Effector memory CD8-positive, alpha-beta T cell (primary cell): Measurements from ENCODE around the gene DHRS12.

Experiments
- ATAC-seq: fragments of 150-1000 bp; cut with Tn5 transposase; replicated peaks from 2 replicates; pipeline ENCODE4 v1.10.0; 2021; ENCODE audit warnings: mild to moderate bottlenecking, moderate library complexity
- DNase-seq, 3 experiments: peaks; one replicate each; pipeline ENCODE4 v3.0.0; 2021
- H3K27ac Mint-ChIP-seq, 2 donors: one replicate each; pipeline ENCODE4 v1.8.0; 2022; ENCODE audit warnings: mild to moderate bottlenecking in 2 of 2, mixed read lengths in 2 of 2, moderate library complexity in 2 of 2
- H3K27me3 Mint-ChIP-seq, 2 donors: one replicate each; pipeline ENCODE4 v1.8.0; 2022; ENCODE audit warnings: mixed read lengths in 2 of 2
- H3K36me3 Mint-ChIP-seq: one replicate; pipeline ENCODE4 v1.8.0; 2022; ENCODE audit warnings: mild to moderate bottlenecking, moderate library complexity, mixed read lengths; ENCODE audit not compliant: insufficient read depth
- H3K4me1 Mint-ChIP-seq, 2 donors: one replicate each; pipeline ENCODE4 v1.8.0; 2022; ENCODE audit warnings: low read depth in 2 of 2, mixed read lengths in 2 of 2
- H3K4me3 Mint-ChIP-seq, 2 donors: one replicate each; pipeline ENCODE4 v1.8.0; 2022; ENCODE audit warnings: mild to moderate bottlenecking in 2 of 2, mixed read lengths in 2 of 2, moderate library complexity in 2 of 2
- H3K9me3 Mint-ChIP-seq, 2 donors: one replicate each; pipeline ENCODE4 v1.8.0; 2022; ENCODE audit warnings: mixed read lengths in 2 of 2

The DHRS12 gene

DNA sequence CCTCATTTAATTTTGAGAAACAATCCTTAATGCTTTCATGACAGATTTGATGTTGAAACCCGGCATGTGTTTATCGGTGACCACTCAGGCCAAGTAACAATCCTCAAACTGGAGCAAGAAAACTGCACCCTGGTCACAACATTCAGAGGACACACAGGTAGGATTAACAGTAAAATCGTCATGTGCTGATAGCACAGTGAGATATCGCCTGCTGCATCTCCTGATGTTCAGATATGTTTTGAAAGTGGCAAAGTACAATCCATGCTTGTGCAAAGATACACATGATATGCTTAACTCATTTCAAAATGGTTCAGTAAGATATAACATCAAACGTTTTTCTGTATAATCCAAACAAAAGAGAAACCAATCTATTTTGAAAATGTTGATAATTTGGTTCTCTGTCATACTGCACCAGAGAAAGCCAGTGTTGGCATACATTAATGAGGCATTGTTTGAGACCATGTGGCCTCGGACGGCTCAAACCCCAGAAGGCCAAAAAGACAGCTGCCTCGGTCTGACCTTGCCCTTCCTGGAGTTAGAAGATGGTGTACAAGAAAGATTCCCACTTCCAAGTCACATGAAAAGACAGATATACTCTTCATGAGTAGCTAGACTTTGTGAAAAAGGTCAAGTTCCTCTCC is 76.2 kb downstream of the DHRS12 start:
- Mint-ChIP-seq H3K36me3 (no peaks in the 10 kb centered on the region), H3K27me3 (no peaks in the 10 kb centered on the region), H3K4me1 (peaks cover 0 to 6% of the 10 kb centered on the region in 2 donors), H3K9me3 (no peaks in the 10 kb centered on the region), H3K27ac (no peak overlapping the region), H3K4me3 (no peak overlapping the region)
- DNase-seq (no peak), ATAC-seq (no peak)

- Mint-ChIP-seq H3K27me3 (no peaks in the 10 kb centered on the region), H3K4me3 (no peak overlapping the region), H3K27ac (no peak overlapping the region), H3K4me1 (peaks cover 0 to 3% of the 10 kb centered on the region in 2 donors), H3K36me3 (no peaks in the 10 kb centered on the region), H3K9me3 (no peaks in the 10 kb centered on the region)
- no peak for DNase-seq
- ATAC-seq = no peak
Measured at GRCh38 chr13:51726446-51727193, 77.3 kb downstream of the DHRS12 start.

- Mint-ChIP-seq H3K27me3 (no peaks in the 10 kb centered on the region), H3K36me3 (no peaks in the 10 kb centered on the region), H3K27ac (no peak overlapping the region), H3K4me1 (peaks cover 0 to 3% of the 10 kb centered on the region in 2 donors), H3K9me3 (no peaks in the 10 kb centered on the region), H3K4me3 (no peak overlapping the region)
- no peak for DNase-seq
- no peak for ATAC-seq
Measured at GRCh38 chr13:51724721-51725120, 79.2 kb downstream of the DHRS12 start.

DNA sequence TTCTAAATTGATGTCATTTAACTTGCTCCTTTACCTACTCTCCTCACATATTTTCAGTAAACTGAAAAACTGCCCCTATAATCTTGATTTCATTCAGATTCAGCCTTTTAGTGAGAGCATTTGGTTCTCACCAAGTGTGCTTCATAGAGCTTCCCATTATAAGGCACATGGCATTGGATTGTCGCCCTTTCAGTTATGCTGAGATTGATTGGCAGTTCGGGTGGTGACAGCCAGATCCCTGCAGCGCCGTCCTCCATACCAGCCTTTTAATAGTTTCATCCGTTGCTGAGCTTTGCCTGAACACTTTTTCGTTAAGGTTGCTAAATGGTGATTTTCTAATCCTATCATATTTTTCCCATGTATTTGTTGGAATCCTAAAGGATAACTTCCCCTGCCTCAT is 80.4 kb downstream of the DHRS12 start:
- Mint-ChIP-seq H3K27me3 (no peaks in the 10 kb centered on the region), H3K36me3 (no peaks in the 10 kb centered on the region), H3K4me3 (no peak overlapping the region), H3K4me1 (peaks cover 0 to 3% of the 10 kb centered on the region in 2 donors), H3K27ac (no peak overlapping the region), H3K9me3 (no peaks in the 10 kb centered on the region)
- ATAC-seq = no peak
- no peak for DNase-seq

GRCh38 chr13:51721496-51721895 is 82.5 kb downstream of the DHRS12 start:
- Mint-ChIP-seq H3K27me3 (no peaks in the 10 kb centered on the region), H3K36me3 (peaks cover 5% of the 10 kb centered on the region), H3K4me3 (no peak overlapping the region), H3K4me1 (no peaks in the 10 kb centered on the region), H3K27ac (peak overlapping the region in 1 of 2 donors; percentile 4), H3K9me3 (no peaks in the 10 kb centered on the region)
- ATAC-seq = no peak
- no peak for DNase-seq

DNA sequence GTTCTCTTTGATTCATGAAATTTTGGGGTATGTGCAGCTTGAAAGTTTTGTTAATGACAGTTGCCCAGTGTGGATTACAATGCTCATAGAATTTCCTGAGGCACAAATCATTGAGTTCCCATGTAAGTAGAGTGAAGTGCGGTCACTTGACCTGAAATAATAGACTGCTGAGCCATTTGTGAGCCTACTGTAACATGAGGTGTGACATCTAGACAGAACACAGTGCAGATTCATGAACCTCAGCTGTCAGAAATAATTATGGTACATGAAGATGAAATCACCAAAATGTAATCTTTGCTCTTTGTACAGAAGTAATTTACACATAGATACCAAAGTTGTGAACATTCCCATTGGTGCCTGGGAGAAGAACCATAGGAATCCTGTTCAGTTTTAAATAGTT is 84.6 kb downstream of the DHRS12 start:
- Mint-ChIP-seq H3K27ac (peak overlapping the region in 1 of 2 donors; percentile 78), H3K9me3 (no peaks in the 10 kb centered on the region), H3K4me3 (no peak overlapping the region), H3K36me3 (peaks cover 5% of the 10 kb centered on the region), H3K4me1 (no peaks in the 10 kb centered on the region), H3K27me3 (no peaks in the 10 kb centered on the region)
- no peak for DNase-seq
- ATAC-seq = no peak
